Measurements from ENCODE around the gene WDR64. TPM values are rescaled to one million over a fixed set of nuclear protein-coding genes. Genes with fewer than 3 reads are reported as not detected.

The WDR64 gene
- total and polyA plus RNA-seq, 2 of the 13 experiments (the other 11 are each of a cell fraction or from before 2014, with no cell fraction given): not detected

DNA sequence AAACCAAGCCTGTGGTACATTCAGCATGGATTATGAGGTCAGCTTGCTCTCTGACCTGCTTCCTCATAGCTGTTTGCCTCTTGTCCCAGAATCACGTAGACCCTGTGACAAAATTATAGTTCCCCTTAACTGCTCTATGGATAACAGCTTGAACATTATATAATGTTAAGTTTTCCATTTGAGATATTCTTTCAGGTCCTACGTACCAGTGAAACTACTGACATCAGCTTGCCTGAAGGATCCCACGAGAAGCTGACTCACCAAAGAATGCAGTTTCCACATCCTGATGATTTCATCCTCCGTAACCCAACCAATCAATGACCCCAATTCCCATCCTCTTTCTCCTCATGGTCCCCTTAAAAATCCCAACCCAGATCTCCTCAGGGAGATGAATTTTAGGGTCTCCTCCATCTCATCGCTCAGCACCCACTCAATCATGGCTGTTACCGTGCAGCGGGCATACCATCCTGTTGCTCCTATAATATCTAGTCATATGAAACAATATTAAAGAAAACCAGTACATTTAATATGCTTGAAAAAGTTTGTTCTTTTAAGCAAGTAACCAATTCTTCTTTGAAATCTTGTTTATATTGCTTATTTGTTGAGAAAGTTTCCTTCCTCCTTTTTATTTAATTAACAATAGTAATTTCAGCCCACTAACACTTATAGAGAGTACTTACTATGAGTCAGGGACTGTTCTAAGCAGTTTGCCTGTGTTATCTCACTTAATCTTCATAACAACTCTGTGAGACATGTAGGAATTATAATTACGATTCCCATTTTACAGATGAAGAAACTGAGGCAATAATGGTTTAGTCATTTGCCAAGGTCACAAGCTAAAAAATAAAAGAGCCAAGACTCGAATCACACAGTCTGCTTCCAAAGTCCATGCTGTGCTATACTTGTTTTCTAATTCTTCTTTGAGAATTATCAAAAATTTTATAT, 39.3 kb upstream of the WDR64 start:
- intact Hi-C loops (cut with micrococcal nuclease; ENCODE audit: unreplicated experiment) (loop anchor here (5.0 kb wide), 1 partner anchor 81 kb away; the partner anchor contains the start of gene KMO), in situ Hi-C loops (cut with HindIII; ENCODE audit: extremely low pct_ligation_motif_present, low pct_unique_long_range_greater_than_20kb) (loop anchor here (5.0 kb wide), 1 partner anchor 224 kb away; no protein-coding TSS in a partner anchor)
- DNase-seq (ENCODE audit: low spot score) (no peak), ATAC-seq (no peak), FAIRE-seq (no peak)
- WGBS (ENCODE audit: low lambda C conversion rate): 92% methylated on average over 9 of the region's 9 CpGs
- 0 out of 2 replicates have a peak, but pooled peaks have one; percentile 20 for TF ChIP-seq FOSL2 (CRISPR knock-in tag; IDR thresholded peaks at IDR 0.05)
- TF ChIP-seq ZNF883 (CRISPR knock-in tag; IDR thresholded peaks at IDR 0.05; ENCODE audit: not compliant biosample characterization): no peak
- TF ChIP-seq, protein P1, sequence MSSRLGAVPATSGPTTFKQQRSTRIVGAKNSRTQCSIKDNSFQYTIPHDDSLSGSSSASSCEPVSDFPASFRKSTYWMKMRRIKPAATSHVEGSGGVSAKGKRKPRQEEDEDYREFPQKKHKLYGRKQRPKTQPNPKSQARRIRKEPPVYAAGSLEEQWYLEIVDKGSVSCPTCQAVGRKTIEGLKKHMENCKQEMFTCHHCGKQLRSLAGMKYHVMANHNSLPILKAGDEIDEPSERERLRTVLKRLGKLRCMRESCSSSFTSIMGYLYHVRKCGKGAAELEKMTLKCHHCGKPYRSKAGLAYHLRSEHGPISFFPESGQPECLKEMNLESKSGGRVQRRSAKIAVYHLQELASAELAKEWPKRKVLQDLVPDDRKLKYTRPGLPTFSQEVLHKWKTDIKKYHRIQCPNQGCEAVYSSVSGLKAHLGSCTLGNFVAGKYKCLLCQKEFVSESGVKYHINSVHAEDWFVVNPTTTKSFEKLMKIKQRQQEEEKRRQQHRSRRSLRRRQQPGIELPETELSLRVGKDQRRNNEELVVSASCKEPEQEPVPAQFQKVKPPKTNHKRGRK (CRISPR knock-in tag; IDR thresholded peaks at IDR 0.05): no peak
- TF ChIP-seq, protein P2, sequence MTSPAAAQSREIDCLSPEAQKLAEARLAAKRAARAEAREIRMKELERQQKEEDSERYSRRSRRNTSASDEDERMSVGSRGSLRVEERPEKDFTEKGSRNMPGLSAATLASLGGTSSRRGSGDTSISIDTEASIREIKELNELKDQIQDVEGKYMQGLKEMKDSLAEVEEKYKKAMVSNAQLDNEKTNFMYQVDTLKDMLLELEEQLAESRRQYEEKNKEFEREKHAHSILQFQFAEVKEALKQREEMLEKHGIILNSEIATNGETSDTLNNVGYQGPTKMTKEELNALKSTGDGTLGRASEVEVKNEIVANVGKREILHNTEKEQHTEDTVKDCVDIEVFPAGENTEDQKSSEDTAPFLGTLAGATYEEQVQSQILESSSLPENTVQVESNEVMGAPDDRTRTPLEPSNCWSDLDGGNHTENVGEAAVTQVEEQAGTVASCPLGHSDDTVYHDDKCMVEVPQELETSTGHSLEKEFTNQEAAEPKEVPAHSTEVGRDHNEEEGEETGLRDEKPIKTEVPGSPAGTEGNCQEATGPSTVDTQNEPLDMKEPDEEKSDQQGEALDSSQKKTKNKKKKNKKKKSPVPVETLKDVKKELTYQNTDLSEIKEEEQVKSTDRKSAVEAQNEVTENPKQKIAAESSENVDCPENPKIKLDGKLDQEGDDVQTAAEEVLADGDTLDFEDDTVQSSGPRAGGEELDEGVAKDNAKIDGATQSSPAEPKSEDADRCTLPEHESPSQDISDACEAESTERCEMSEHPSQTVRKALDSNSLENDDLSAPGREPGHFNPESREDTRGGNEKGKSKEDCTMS (CRISPR knock-in tag; conservative IDR thresholded peaks at IDR 0.05): no peak
- TF ChIP-seq, protein P3, sequence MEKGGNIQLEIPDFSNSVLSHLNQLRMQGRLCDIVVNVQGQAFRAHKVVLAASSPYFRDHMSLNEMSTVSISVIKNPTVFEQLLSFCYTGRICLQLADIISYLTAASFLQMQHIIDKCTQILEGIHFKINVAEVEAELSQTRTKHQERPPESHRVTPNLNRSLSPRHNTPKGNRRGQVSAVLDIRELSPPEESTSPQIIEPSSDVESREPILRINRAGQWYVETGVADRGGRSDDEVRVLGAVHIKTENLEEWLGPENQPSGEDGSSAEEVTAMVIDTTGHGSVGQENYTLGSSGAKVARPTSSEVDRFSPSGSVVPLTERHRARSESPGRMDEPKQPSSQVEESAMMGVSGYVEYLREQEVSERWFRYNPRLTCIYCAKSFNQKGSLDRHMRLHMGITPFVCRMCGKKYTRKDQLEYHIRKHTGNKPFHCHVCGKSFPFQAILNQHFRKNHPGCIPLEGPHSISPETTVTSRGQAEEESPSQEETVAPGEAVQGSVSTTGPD (CRISPR knock-in tag; IDR thresholded peaks at IDR 0.05): no peak
- peak; percentile 70 for TF ChIP-seq ZNF629 (CRISPR knock-in tag; conservative IDR thresholded peaks at IDR 0.05)
- Histone ChIP-seq H3K9ac (ENCODE audit: insufficient read depth, low read depth, low read length) (no peak overlapping the region), H2AFZ (ENCODE audit: low read length) (no peak overlapping the region), H3K9me3 (ENCODE audit: low read length) (no peaks in the 10 kb centered on the region), H4K20me1 (ENCODE audit: insufficient read depth, low read length) (no peaks in the 10 kb centered on the region; the same call in 1 of the 2 replicates), H3K4me1 (ENCODE audit: insufficient read depth, low read length) (peaks cover 32% of the 10 kb centered on the region), H3K36me3 (replicated peaks in 1 of 2; ENCODE audit: control insufficient read depth in 1 of 2, insufficient read depth in 2 of 2, low read length in 2 of 2) (no peaks in the 10 kb centered on the region), H3K27ac (ENCODE audit: extremely low read length, insufficient read depth, low read length) (no peak overlapping the region), H3K4me3 (replicated peaks in 1 of 3; ENCODE audit: insufficient read depth in 1 of 3, low read depth in 2 of 3, low read length in 3 of 3) (no peak overlapping the region), H3K79me2 (ENCODE audit: insufficient read depth, low read length) (no peaks in the 10 kb centered on the region), H3K27me3 (ENCODE audit: control insufficient read depth in 1 of 2, insufficient read depth in 2 of 2, low read length in 2 of 2) (no peaks in the 10 kb centered on the region), H3K4me2 (ENCODE audit: low read depth, low read length) (no peak overlapping the region)
- ChIA-PET CTCF (ENCODE audit: low intra/inter-chr PET ratio, low total read pairs) (interaction anchor here (3.9 kb wide), 1 partner anchor 15 kb away, joined by 38 read pairs; no protein-coding TSS in a partner anchor), POLR2A (interaction anchor here (2.1 kb wide), 1 partner anchor 28 kb away, joined by 4 read pairs; the partner anchor contains the start of genes CHML and OPN3)
- no TSS peak for BruUV-seq (replicated peaks)
